Measurements from ENCODE around the gene TMEM123. TPM values are rescaled to one million over a fixed set of nuclear protein-coding genes. Genes with fewer than 3 reads are reported as not detected.

The TMEM123 gene
- total RNA-seq, 1 donor from 2014 or later: 156 TPM

GRCh38 chr11:102453302-102453695 is 734 bp upstream of the TMEM123 start:
- intact Hi-C loops (cut with DNase I): loop anchor here (5.0 kb wide), 1 partner anchor 106 kb away; the partner anchor contains the start of gene BIRC2
- H3K4me1 ChIP-seq: peaks cover 57% of the 10 kb centered on the region
- peak overlapping the region; percentile 94 for H3K4me3 ChIP-seq
- peak overlapping the region; percentile 91 for H3K27ac ChIP-seq
- H3K36me3 ChIP-seq: no peaks in the 10 kb centered on the region
- TF ChIP-seq POLR2A (IDR thresholded peaks at IDR 0.05) (no peak), CTCF (IDR thresholded peaks at IDR 0.05) (no peak), POLR2AphosphoS5 (IDR thresholded peaks at IDR 0.05; ENCODE audit: insufficient read depth in 1 of 2, low read depth in 1 of 2) (no peak)
- no peak for DNase-seq (ENCODE audit: extremely low spot score in 2 of 2)
- no peaks in the 10 kb centered on the region for H3K27me3 ChIP-seq
- H3K9me3 ChIP-seq: no peaks in the 10 kb centered on the region

DNA sequence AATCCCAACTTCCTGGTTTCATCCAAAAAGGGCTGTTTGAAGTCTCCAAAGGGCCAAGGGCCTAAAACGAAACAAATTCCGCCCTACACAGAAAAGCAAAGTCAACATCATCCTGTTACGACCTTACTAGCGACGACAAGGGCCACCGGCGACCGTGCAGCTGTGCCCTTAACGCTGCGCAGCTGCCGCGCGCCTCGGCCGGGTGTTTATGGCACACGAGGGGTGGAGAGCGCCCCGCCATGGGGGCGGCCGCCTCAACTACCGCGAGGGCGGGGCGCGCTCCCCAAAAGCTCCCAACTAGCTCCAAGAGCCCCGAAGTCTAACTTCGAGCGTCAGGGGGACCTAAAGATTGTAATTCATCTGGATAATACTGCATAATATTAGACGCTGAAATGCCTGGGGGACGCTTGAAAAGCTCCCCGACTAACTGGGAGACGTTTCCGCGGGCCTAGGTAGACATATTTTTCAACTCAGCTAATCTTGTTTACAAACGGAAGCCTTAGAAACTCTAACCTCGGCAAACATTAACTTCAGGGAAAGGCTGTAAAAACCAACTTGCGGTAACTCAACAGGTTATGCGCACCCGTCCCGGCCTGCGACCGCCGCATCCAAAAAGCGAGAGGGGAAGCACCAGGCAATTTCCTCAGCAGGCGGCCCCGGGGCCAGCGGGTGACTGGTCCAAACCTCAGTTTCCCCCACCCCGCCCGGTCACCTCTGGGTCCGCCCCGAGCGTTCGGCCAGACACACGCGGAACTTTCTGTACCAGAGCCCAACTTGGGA is 694 bp downstream of the TMEM123 start:
- Histone ChIP-seq H3K27me3 (no peaks in the 10 kb centered on the region), H3K36me3 (no peaks in the 10 kb centered on the region), H3K4me1 (peaks cover 61% of the 10 kb centered on the region), H3K27ac (peak overlapping the region; percentile 91), H3K9me3 (no peaks in the 10 kb centered on the region), H3K4me3 (peak overlapping the region; percentile 94)
- intact Hi-C loops (cut with DNase I): loop anchor here (5.0 kb wide), 1 partner anchor 105 kb away; the partner anchor contains the start of gene BIRC2
- TF ChIP-seq CTCF (IDR thresholded peaks at IDR 0.05): peak in 1 of 3 experiments; percentile 39
- TF ChIP-seq POLR2A (IDR thresholded peaks at IDR 0.05): no peak
- TF ChIP-seq POLR2AphosphoS5 (IDR thresholded peaks at IDR 0.05; ENCODE audit: insufficient read depth in 1 of 2, low read depth in 1 of 2): peak; percentile 27 to 75
- no peak for DNase-seq (ENCODE audit: extremely low spot score in 2 of 2)

- Histone ChIP-seq H3K4me3 (peak overlapping the region; percentile 94), H3K27ac (peak overlapping the region; percentile 91), H3K27me3 (no peaks in the 10 kb centered on the region), H3K9me3 (no peaks in the 10 kb centered on the region), H3K4me1 (peaks cover 54% of the 10 kb centered on the region), H3K36me3 (no peaks in the 10 kb centered on the region)
- DNase-seq (ENCODE audit: extremely low spot score in 2 of 2): no peak
- intact Hi-C loops (cut with DNase I): loop anchor here (5.0 kb wide), 1 partner anchor 104 kb away; the partner anchor contains the start of gene BIRC2
- no peak for TF ChIP-seq CTCF (IDR thresholded peaks at IDR 0.05)
- no peak for TF ChIP-seq POLR2A (IDR thresholded peaks at IDR 0.05)
- TF ChIP-seq POLR2AphosphoS5 (IDR thresholded peaks at IDR 0.05; ENCODE audit: insufficient read depth in 1 of 2, low read depth in 1 of 2): no peak
Measured at GRCh38 chr11:102451041-102451680, 1.4 kb downstream of the TMEM123 start.

DNA sequence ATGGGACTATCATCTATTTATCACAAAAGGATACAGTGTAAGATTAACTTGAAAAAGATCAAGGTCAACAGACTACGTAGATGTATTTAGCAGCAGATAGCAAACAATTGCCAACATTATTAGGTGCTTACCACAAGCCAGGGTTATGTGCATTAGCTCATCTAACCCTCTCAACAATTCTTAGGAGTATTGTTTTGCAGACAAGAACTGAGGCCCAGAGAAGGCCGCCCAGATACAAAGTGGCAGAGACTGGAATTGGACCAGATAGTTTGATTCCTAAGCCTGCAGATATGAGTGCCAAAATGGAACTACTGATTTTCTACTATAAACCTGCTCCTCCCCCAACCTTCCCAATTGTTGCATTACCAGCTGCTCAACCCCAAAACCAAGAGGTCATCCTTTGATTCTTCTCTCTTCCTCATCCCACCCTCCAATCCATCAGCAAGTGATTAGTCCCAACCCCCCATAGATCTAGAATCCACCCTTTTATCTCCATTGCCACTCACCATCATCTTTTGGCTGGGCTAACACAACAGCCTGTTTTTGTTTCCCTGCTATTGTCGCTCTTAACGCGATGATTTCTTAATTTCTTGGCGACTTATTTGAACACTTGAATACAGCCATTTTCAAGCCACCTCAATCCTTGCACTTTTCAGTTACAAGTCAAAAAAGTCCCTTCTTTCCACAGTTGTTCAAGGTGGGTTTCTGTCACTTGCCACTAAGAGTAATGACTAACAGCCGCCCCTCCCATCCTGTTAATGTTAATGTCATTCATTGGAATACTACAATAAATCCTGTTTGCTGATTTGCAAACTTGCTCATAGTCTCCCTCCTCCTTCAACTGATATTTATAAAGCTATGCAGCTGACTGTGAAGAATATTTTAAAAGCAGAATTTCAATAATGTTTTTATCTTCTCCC is 2.7 kb downstream of the TMEM123 start:
- TF ChIP-seq POLR2AphosphoS5 (IDR thresholded peaks at IDR 0.05; ENCODE audit: insufficient read depth in 1 of 2, low read depth in 1 of 2): no peak
- TF ChIP-seq POLR2A (IDR thresholded peaks at IDR 0.05): no peak
- H3K27me3 ChIP-seq: no peaks in the 10 kb centered on the region
- H3K27ac ChIP-seq: peak overlapping the region; percentile 91
- H3K36me3 ChIP-seq: no peaks in the 10 kb centered on the region
- H3K9me3 ChIP-seq: no peaks in the 10 kb centered on the region
- H3K4me3 ChIP-seq: peak overlapping the region in 1 of 2 donors; percentile 94
- DNase-seq (ENCODE audit: extremely low spot score in 2 of 2): no peak
- peaks cover 43% of the 10 kb centered on the region for H3K4me1 ChIP-seq
- intact Hi-C loops (cut with DNase I): loop anchor here (5.0 kb wide), 1 partner anchor 103 kb away; the partner anchor contains the start of gene BIRC2

DNA sequence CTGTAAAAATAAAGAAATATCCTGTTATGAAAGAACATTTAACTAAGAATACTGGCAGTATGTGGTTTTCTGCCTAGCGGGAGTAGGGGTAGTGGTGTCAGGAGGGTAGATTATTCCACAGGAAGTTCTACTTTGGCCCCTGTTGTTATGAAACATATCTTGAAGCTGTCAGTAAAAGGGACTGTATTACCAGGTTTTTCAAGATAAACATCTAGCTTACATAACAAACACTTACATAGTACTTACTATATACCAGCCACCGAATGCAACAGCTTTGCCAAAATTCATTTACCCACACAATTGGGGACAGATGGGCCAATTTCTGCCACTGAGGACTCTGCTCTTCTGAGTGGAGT is 3.7 kb downstream of the TMEM123 start:
- no peak for TF ChIP-seq POLR2A (IDR thresholded peaks at IDR 0.05)
- TF ChIP-seq POLR2AphosphoS5 (IDR thresholded peaks at IDR 0.05; ENCODE audit: insufficient read depth in 1 of 2, low read depth in 1 of 2): no peak
- TF ChIP-seq CTCF (IDR thresholded peaks at IDR 0.05): no peak
- no peak overlapping the region for H3K27ac ChIP-seq

More for the DNA sequence above, 3.7 kb downstream of the TMEM123 start:
- H3K36me3 ChIP-seq: no peaks in the 10 kb centered on the region
- H3K9me3 ChIP-seq: no peaks in the 10 kb centered on the region
- H3K4me3 ChIP-seq: no peak overlapping the region
- H3K4me1 ChIP-seq: peaks cover 33% of the 10 kb centered on the region
- intact Hi-C loops (cut with DNase I): no loop called here
- DNase-seq (ENCODE audit: extremely low spot score in 2 of 2): no peak
- no peaks in the 10 kb centered on the region for H3K27me3 ChIP-seq
